ENCODE data around the gene TBC1D22A. TPM values are rescaled to one million over a fixed set of nuclear protein-coding genes. Genes with fewer than 3 reads are reported as not detected.
"Not testable (repeated sequence)": the region's sequence is repeated elsewhere in the genome, so short reads cannot be mapped to it uniquely, and the experiment has no call there.

The TBC1D22A gene
- total RNA-seq, 1 donor from 2014 or later: 34.1 TPM

- Histone ChIP-seq H3K4me1 (no peaks in the 10 kb centered on the region), H3K36me3 (peaks cover 3% of the 10 kb centered on the region), H3K27ac (no peak overlapping the region), H3K27me3 (ENCODE audit: low read depth) (no peaks in the 10 kb centered on the region), H3K4me3 (no peak overlapping the region), H3K9me3 (no peaks in the 10 kb centered on the region)
- ATAC-seq (no peak), DNase-seq (peak; percentile 28)
- intact Hi-C loops (cut with DNase I): no loop called here
- TF ChIP-seq, protein P1, sequence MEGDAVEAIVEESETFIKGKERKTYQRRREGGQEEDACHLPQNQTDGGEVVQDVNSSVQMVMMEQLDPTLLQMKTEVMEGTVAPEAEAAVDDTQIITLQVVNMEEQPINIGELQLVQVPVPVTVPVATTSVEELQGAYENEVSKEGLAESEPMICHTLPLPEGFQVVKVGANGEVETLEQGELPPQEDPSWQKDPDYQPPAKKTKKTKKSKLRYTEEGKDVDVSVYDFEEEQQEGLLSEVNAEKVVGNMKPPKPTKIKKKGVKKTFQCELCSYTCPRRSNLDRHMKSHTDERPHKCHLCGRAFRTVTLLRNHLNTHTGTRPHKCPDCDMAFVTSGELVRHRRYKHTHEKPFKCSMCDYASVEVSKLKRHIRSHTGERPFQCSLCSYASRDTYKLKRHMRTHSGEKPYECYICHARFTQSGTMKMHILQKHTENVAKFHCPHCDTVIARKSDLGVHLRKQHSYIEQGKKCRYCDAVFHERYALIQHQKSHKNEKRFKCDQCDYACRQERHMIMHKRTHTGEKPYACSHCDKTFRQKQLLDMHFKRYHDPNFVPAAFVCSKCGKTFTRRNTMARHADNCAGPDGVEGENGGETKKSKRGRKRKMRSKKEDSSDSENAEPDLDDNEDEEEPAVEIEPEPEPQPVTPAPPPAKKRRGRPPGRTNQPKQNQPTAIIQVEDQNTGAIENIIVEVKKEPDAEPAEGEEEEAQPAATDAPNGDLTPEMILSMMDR (IDR thresholded peaks at IDR 0.05): no peak
Measured at GRCh38 chr22:47165338-47166032, 403.0 kb downstream of the TBC1D22A start.

DNA sequence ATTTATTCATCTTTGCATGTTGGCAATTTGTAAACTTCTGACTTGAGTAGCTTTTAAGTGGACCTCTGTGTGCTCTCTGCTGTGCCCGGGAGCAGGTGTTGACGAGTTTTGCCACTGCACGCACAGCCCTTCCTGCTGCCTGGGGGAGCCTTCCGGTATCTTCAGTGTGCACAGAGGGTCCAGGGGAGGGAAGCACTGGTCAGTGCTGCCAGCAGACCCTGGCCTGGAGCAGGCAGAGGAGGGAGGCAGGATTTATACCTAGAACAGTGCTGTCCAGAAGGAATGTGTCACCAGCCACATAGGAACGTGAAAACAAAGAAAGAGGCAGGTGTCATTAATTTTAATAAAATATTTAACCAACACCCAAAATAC, 403.6 kb downstream of the TBC1D22A start:
- DNase-seq: peak; percentile 18
- Histone ChIP-seq H3K36me3 (peaks cover 3% of the 10 kb centered on the region), H3K9me3 (no peaks in the 10 kb centered on the region), H3K4me3 (no peak overlapping the region), H3K27me3 (ENCODE audit: low read depth) (no peaks in the 10 kb centered on the region), H3K27ac (no peak overlapping the region), H3K4me1 (no peaks in the 10 kb centered on the region)
- intact Hi-C loops (cut with DNase I): no loop called here
- no peak for ATAC-seq
- TF ChIP-seq, protein P1 (IDR thresholded peaks at IDR 0.05): no peak

DNA sequence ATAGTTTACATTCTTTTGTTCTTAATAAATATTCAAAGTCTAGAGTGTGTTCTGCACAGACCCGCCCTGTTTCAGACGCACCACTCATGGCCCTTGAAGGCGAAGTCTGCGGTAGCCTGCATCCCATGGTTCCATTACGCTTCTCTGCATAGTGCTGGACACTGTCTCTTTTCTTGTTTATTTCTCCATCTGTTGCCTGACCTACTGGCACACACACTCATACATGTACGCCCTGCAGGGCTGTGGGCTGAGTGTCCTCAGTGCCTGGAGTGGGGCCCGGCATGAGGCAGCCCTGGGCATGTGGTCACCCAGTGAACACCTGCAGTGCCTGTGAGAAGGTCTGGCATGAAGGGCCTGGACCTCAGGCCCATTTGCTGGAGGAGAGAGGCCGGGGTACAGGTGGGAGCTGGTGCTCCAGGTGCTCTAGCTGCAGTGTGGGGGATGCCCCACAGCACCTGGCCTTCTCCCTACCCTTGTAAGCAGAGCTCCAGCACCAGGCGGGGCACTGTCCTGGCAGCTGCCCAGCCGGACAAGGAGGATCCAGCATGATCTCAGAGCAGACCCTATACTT, 404.1 kb downstream of the TBC1D22A start:
- intact Hi-C loops (cut with DNase I): no loop called here
- DNase-seq (peak; percentile 41), ATAC-seq (no peak)
- no peak overlapping the region for H3K27ac ChIP-seq
- peaks cover 3% of the 10 kb centered on the region for H3K36me3 ChIP-seq
- TF ChIP-seq, protein P1 (IDR thresholded peaks at IDR 0.05): no peak
- no peaks in the 10 kb centered on the region for H3K27me3 ChIP-seq (ENCODE audit: low read depth)
- H3K4me1 ChIP-seq: no peaks in the 10 kb centered on the region
- no peak overlapping the region for H3K4me3 ChIP-seq
- no peaks in the 10 kb centered on the region for H3K9me3 ChIP-seq

DNA sequence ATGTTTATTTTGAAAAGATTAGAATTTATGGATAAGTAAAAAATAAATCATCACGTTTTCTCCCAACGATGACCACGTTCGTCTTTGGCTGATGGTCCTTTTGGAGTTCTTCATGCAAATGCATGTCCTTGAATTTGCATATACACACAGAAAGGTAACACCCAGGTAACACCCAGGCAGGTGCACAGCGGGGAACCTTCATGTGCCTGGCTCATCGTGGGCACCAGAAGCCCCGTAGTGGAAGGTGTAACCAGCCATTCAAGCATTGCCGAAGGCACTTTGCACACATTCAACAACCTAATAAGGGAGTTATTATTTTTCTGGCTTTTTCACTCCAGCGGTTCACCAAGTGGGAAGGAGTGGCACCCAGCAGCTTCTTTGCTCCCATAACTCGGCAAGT, 404.6 kb downstream of the TBC1D22A start:
- intact Hi-C loops (cut with DNase I): no loop called here
- peaks cover 3% of the 10 kb centered on the region for H3K36me3 ChIP-seq
- TF ChIP-seq, protein P1 (IDR thresholded peaks at IDR 0.05): no peak
- DNase-seq (peak; percentile 24), ATAC-seq (no peak)
- no peak overlapping the region for H3K4me3 ChIP-seq
- H3K9me3 ChIP-seq: no peaks in the 10 kb centered on the region
- H3K27me3 ChIP-seq (ENCODE audit: low read depth): no peaks in the 10 kb centered on the region
- no peak overlapping the region for H3K27ac ChIP-seq
- H3K4me1 ChIP-seq: no peaks in the 10 kb centered on the region

DNA sequence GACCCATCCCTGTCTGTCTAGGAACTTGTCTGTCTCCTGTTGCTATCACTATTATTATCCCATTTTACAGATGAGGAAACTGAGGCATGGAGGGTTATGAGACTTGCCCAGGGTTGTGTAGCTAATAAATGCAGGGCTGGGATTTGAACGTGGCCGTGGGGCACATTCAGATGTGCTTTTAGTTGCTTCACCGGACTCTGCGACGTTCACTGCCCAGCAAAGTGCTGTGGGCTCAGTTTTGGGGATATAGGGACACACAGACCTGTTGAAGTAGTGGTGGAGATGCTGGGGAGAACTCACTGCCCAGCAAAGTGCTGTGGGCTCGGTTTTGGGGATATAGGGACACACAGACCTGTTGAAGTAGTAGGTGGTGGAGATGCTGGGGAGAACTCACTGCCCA, 405.5 kb downstream of the TBC1D22A start:
- DNase-seq; ATAC-seq; H3K9me3 ChIP-seq; H3K4me3 ChIP-seq; H3K27me3 ChIP-seq (ENCODE audit: low read depth); intact Hi-C loops (cut with DNase I); H3K36me3 ChIP-seq; H3K27ac ChIP-seq; H3K4me1 ChIP-seq: not testable (repeated sequence)

DNA sequence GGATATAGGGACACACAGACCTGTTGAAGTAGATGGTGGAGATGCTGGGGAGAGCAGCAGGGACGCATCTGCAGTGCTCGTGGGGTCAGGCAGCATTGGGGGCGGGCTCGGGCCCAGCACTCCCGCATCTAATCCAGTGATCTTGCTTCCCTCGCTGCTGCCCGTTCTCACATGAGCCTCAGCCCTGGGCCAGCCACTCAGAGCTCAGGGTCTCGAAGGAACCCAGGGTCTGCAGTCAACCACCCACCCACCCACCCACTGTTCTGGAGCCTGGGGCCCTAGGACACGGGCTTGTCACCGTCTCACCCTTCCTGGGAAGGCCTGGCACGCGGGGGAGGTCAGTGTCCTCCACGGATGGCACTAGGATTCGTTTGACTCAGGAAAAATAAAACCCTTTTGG, 406.0 kb downstream of the TBC1D22A start:
- intact Hi-C loops (cut with DNase I): no loop called here
- Histone ChIP-seq H3K4me1 (no peaks in the 10 kb centered on the region), H3K36me3 (peaks cover 3% of the 10 kb centered on the region), H3K9me3 (no peaks in the 10 kb centered on the region), H3K4me3 (no peak overlapping the region), H3K27me3 (ENCODE audit: low read depth) (no peaks in the 10 kb centered on the region), H3K27ac (no peak overlapping the region)
- DNase-seq: no peak
- TF ChIP-seq, protein P1 (IDR thresholded peaks at IDR 0.05): no peak
- ATAC-seq: no peak

Measured in lower lobe of right lung (tissue), 2 donors.